Fibroblast of lung (primary cell): ENCODE data around the gene LGALS8. TPM values are rescaled to one million over a fixed set of nuclear protein-coding genes. Genes with fewer than 3 reads are reported as not detected.

Experiments used
- DNase-seq, 2 donors: peaks; one replicate each; pipeline versions ENCODE4 v3.0.0 to v3.0.0-alpha.2; 2010; ENCODE audit warnings: low read depth in 2 of 2
- H2AFZ ChIP-seq: 2 replicates; pipeline ENCODE4 v1.5.1; 2012; ENCODE audit warnings: low read length, control low read depth, inconsistent platforms
- H3K27ac ChIP-seq: 2 replicates; pipeline ENCODE4 v1.5.1; 2011; ENCODE audit warnings: low read length, control low read depth; ENCODE audit not compliant: insufficient read depth
- H3K27me3 ChIP-seq: 2 replicates; pipeline ENCODE4 v1.5.1; 2011; ENCODE audit warnings: mild to moderate bottlenecking, low read length; ENCODE audit not compliant: control insufficient read depth, insufficient read depth
- H3K36me3 ChIP-seq: 2 replicates; pipeline ENCODE4 v1.5.1; 2011; ENCODE audit warnings: low read length; ENCODE audit not compliant: control insufficient read depth, insufficient read depth
- H3K4me1 ChIP-seq: 2 replicates; pipeline ENCODE4 v1.5.1; 2011; ENCODE audit warnings: low read length; ENCODE audit not compliant: control insufficient read depth, insufficient read depth; ENCODE audit errors: extremely low read depth
- H3K4me2 ChIP-seq: 2 replicates; pipeline ENCODE4 v1.5.1; 2011; ENCODE audit warnings: low read length, control low read depth; ENCODE audit not compliant: insufficient read depth; ENCODE audit errors: extremely low read depth
- H3K4me3 ChIP-seq, 4 experiments: fragments of 200-600 bp in 1 of 4; sonication (generic) in 1 of 4; replicated peaks in 1 of 4; 2 replicates each; pipeline ENCODE4 v1.5.1; 2011 to 2016; ENCODE audit warnings: low read length in 4 of 4, low read depth in 3 of 4, mild to moderate bottlenecking in 3 of 4, control low read depth in 2 of 4, inconsistent platforms in 1 of 4, mixed read lengths in 1 of 4; ENCODE audit not compliant: insufficient read depth in 1 of 4; ENCODE audit errors: control extremely low read depth in 1 of 4
- H3K79me2 ChIP-seq: 2 replicates; pipeline ENCODE4 v1.5.1; 2012; ENCODE audit warnings: mild to moderate bottlenecking, low read length, inconsistent platforms; ENCODE audit not compliant: control insufficient read depth, insufficient read depth
- H3K9ac ChIP-seq: 2 replicates; pipeline ENCODE4 v1.5.1; 2011; ENCODE audit warnings: mild to moderate bottlenecking, low read length, control low read depth; ENCODE audit not compliant: insufficient read depth
- H3K9me3 ChIP-seq: 2 replicates; pipeline ENCODE4 v1.5.1; 2012; ENCODE audit warnings: low read depth, low read length; ENCODE audit not compliant: control insufficient read depth, insufficient read depth
- H4K20me1 ChIP-seq: 2 replicates; pipeline ENCODE4 v1.5.1; 2011; ENCODE audit warnings: low read length; ENCODE audit not compliant: control insufficient read depth, insufficient read depth; ENCODE audit errors: extremely low read depth
- CTCF ChIP-seq, 2 donors: IDR thresholded peaks in 1 of 2; conservative IDR thresholded peaks in 1 of 2; 1 replicate in 1 of 2; 2 replicates in 1 of 2; pipeline ENCODE4 v1.5.1; 2011 to 2012; ENCODE audit warnings: low read length in 2 of 2, control low read depth in 1 of 2, inconsistent platforms in 1 of 2, low read depth in 1 of 2, mild to moderate bottlenecking in 1 of 2
- EZH2 ChIP-seq: IDR thresholded peaks from 2 replicates; pipeline ENCODE4 v1.5.1; 2012; ENCODE audit warnings: low read length, control low read depth, mild to moderate bottlenecking; ENCODE audit errors: missing control alignments
- polyA plus RNA-seq, 2 donors: library from polyadenylated mRNA; depleted of rRNA in 1 of 2; stranded (reverse) in 1 of 2; unstranded in 1 of 2; fragments of >200 nt; gene quantifications; 2 replicates each; pipeline ENCODE4 v1.2.1, GENCODE V29; 2011 to 2012; ENCODE audit warnings: missing spikeins in 1 of 2
- total RNA-seq: library from RNA; depleted of rRNA; stranded (reverse); fragments of >200 nt; gene quantifications from 2 replicates; pipeline ENCODE4 v1.2.1, GENCODE V29; 2014

Gene LGALS8
- total and polyA plus RNA-seq, 2 donors (not counting 1 experiment from before 2014, with no cell fraction given) = 53.1 to 64.2 TPM

- Histone ChIP-seq H4K20me1 (no peaks in the 10 kb centered on the region), H3K9me3 (no peaks in the 10 kb centered on the region), H2AFZ (no peak overlapping the region), H3K36me3 (no peaks in the 10 kb centered on the region), H3K27me3 (no peaks in the 10 kb centered on the region), H3K79me2 (no peaks in the 10 kb centered on the region), H3K4me3 (no peak overlapping the region), H3K9ac (no peak overlapping the region), H3K4me2 (no peak overlapping the region), H3K27ac (no peak overlapping the region), H3K4me1 (no peaks in the 10 kb centered on the region)
- peak; percentile 36 to 74 for DNase-seq
- TF ChIP-seq CTCF (conservative IDR thresholded peaks at IDR 0.05 in 1 of 2, IDR thresholded peaks at IDR 0.05 in 1 of 2; ENCODE audit: low read depth in 1 of 2, low read length in 2 of 2) (peak; percentile 24 to 47), EZH2 (no peak)
Measured at GRCh38 chr1:236489710-236490377, 33.9 kb upstream of the LGALS8 start.

- TF ChIP-seq EZH2 (no peak), CTCF (conservative IDR thresholded peaks at IDR 0.05 in 1 of 2, IDR thresholded peaks at IDR 0.05 in 1 of 2; ENCODE audit: low read depth in 1 of 2, low read length in 2 of 2) (no peak)
- no peak overlapping the region for H3K9ac ChIP-seq
Measured at GRCh38 chr1:236491469-236492136, 32.2 kb upstream of the LGALS8 start.

GRCh38 chr1:236492378-236492777, 31.4 kb upstream of the LGALS8 start:
- Histone ChIP-seq H3K9ac (no peak overlapping the region), H3K9me3 (no peaks in the 10 kb centered on the region), H3K4me3 (no peak overlapping the region), H3K36me3 (no peaks in the 10 kb centered on the region), H2AFZ (no peak overlapping the region), H3K4me2 (no peak overlapping the region), H3K4me1 (no peaks in the 10 kb centered on the region), H3K27ac (no peak overlapping the region), H4K20me1 (no peaks in the 10 kb centered on the region), H3K79me2 (no peaks in the 10 kb centered on the region), H3K27me3 (no peaks in the 10 kb centered on the region)
- no peak for DNase-seq
- TF ChIP-seq EZH2 = no peak
- no peak for TF ChIP-seq CTCF (conservative IDR thresholded peaks at IDR 0.05 in 1 of 2, IDR thresholded peaks at IDR 0.05 in 1 of 2; ENCODE audit: low read depth in 1 of 2, low read length in 2 of 2)

More at GRCh38 chr1:236491469-236492136, 32.2 kb upstream of the LGALS8 start:
- H3K4me3 ChIP-seq = no peak overlapping the region
- H2AFZ ChIP-seq = no peak overlapping the region
- H3K79me2 ChIP-seq = no peaks in the 10 kb centered on the region
- no peaks in the 10 kb centered on the region for H3K27me3 ChIP-seq
- no peaks in the 10 kb centered on the region for H3K36me3 ChIP-seq
- H3K27ac ChIP-seq = no peak overlapping the region
- H4K20me1 ChIP-seq = no peaks in the 10 kb centered on the region
- no peaks in the 10 kb centered on the region for H3K4me1 ChIP-seq
- no peak for DNase-seq
- no peaks in the 10 kb centered on the region for H3K9me3 ChIP-seq
- no peak overlapping the region for H3K4me2 ChIP-seq
